ENCODE results near the gene EDC4. TPM values are rescaled to one million over a fixed set of nuclear protein-coding genes. Genes with fewer than 3 reads are reported as not detected.
A peak's percentile ranks its signal among the peaks of the same experiment; 100 is the strongest.

Gene EDC4
- total RNA-seq, 1 experiment from 2014 or later, result 85.8 TPM

DNA sequence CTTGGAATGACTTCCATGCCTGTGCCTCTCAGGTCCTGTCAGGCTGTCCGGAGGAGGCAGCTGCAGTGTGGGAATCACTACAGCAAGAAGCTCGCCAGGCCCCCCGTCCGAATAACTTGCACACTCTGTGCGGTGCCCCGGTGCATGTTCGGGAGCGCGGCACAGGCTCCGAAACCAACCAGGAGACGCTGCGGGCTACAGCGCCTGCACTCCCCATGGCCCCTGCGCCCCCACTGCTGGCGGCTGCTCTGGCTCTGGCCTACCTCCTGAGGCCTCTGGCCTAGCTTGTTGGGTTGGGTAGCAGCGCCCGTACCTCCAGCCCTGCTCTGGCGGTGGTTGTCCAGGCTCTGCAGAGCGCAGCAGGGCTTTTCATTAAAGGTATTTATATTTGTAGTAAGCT is 13.1 kb downstream of the EDC4 start:
- no peak overlapping the region for H3K4me3 Mint-ChIP-seq (ENCODE audit: low read depth, unreplicated experiment)
- BruUV-seq (replicated peaks), result no TSS peak
- no peaks in the 10 kb centered on the region for H3K27me3 Mint-ChIP-seq (ENCODE audit: unreplicated experiment)
- no peak overlapping the region for H3K27ac Mint-ChIP-seq (ENCODE audit: unreplicated experiment)
- peaks cover 10% of the 10 kb centered on the region for H3K4me1 Mint-ChIP-seq (ENCODE audit: low read depth, unreplicated experiment)
- peaks cover 33% of the 10 kb centered on the region for H3K36me3 Mint-ChIP-seq (ENCODE audit: insufficient read depth, unreplicated experiment)
- CTCF ChIA-PET, result interaction anchor here (0.6 to 0.8 kb wide), 2 partner anchors 66 to 1171 kb away, joined by 4 read pairs; no protein-coding TSS in a partner anchor
- TF ChIP-seq, protein P1, sequence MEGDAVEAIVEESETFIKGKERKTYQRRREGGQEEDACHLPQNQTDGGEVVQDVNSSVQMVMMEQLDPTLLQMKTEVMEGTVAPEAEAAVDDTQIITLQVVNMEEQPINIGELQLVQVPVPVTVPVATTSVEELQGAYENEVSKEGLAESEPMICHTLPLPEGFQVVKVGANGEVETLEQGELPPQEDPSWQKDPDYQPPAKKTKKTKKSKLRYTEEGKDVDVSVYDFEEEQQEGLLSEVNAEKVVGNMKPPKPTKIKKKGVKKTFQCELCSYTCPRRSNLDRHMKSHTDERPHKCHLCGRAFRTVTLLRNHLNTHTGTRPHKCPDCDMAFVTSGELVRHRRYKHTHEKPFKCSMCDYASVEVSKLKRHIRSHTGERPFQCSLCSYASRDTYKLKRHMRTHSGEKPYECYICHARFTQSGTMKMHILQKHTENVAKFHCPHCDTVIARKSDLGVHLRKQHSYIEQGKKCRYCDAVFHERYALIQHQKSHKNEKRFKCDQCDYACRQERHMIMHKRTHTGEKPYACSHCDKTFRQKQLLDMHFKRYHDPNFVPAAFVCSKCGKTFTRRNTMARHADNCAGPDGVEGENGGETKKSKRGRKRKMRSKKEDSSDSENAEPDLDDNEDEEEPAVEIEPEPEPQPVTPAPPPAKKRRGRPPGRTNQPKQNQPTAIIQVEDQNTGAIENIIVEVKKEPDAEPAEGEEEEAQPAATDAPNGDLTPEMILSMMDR (IDR thresholded peaks at IDR 0.05; ENCODE audit: unreplicated experiment), result no peak
- no peaks in the 10 kb centered on the region for H3K9me3 Mint-ChIP-seq (ENCODE audit: low read depth, unreplicated experiment)
- intact Hi-C loops (cut with micrococcal nuclease; ENCODE audit: unreplicated experiment), result no loop called here
- DNase-seq, result no peak

DNA sequence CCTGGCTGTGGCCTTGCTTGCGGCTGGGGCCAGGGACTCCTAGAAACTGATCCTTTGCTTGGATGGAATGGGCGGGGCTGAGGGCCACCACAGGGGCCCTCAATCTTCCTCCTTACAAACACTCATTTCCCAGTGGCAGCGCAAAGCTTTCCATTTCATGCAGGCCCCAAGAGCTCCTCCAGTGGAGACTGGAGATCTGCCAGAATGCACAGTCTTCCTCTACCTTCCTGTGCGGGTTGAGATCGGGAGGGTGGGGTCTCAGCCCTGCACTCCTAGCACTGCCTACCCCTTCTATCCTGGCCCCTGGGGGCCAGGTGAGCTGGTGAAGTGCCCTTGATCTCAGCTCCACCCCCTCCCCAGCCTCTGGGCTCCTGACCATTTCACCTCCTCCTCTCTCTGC is 13.5 kb downstream of the EDC4 start:
- TF ChIP-seq, protein P1 (IDR thresholded peaks at IDR 0.05; ENCODE audit: unreplicated experiment), result no peak
- DNase-seq, result no peak
- no TSS peak for BruUV-seq (replicated peaks)
- H3K27me3 Mint-ChIP-seq (ENCODE audit: unreplicated experiment), result no peaks in the 10 kb centered on the region
- intact Hi-C loops (cut with micrococcal nuclease; ENCODE audit: unreplicated experiment), result no loop called here
- H3K4me3 Mint-ChIP-seq (ENCODE audit: low read depth, unreplicated experiment), result no peak overlapping the region
- CTCF ChIA-PET, result interaction anchor here (0.6 kb wide), 1 partner anchor 1170 kb away, joined by 4 read pairs; no protein-coding TSS in a partner anchor
- H3K9me3 Mint-ChIP-seq (ENCODE audit: low read depth, unreplicated experiment), result no peaks in the 10 kb centered on the region
- no peak overlapping the region for H3K27ac Mint-ChIP-seq (ENCODE audit: unreplicated experiment)
- peaks cover 29% of the 10 kb centered on the region for H3K36me3 Mint-ChIP-seq (ENCODE audit: insufficient read depth, unreplicated experiment)
- H3K4me1 Mint-ChIP-seq (ENCODE audit: low read depth, unreplicated experiment), result peaks cover 10% of the 10 kb centered on the region

DNA sequence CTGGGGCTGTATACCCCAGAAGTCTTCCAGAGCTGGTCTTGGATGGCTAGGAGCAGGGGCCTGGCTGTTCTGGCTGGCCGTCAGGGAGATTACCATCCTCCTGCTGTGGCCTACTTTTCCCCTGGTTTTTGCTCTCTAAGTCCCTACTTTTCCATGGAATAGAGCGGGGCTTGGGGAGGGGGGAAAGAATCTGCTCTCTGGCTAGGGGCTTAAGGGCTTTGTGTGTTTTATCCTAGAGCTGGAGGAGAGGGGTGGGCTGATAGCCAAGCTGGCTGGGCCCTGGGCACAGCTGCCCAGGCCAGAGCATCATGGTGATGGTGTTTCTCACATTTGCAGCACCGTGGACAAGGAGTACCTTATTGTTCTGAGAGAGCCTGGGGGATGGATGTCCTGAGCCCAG is 15.5 kb downstream of the EDC4 start:
- H3K9me3 Mint-ChIP-seq (ENCODE audit: low read depth, unreplicated experiment), result no peaks in the 10 kb centered on the region
- CTCF ChIA-PET, result no interaction called here
- H3K27me3 Mint-ChIP-seq (ENCODE audit: unreplicated experiment), result no peaks in the 10 kb centered on the region
- no peak overlapping the region for H3K4me3 Mint-ChIP-seq (ENCODE audit: low read depth, unreplicated experiment)
- H3K36me3 Mint-ChIP-seq (ENCODE audit: insufficient read depth, unreplicated experiment), result peaks cover 23% of the 10 kb centered on the region
- peaks cover 3% of the 10 kb centered on the region for H3K4me1 Mint-ChIP-seq (ENCODE audit: low read depth, unreplicated experiment)
- TF ChIP-seq, protein P1 (IDR thresholded peaks at IDR 0.05; ENCODE audit: unreplicated experiment), result no peak
- no peak overlapping the region for H3K27ac Mint-ChIP-seq (ENCODE audit: unreplicated experiment)
- no peak for DNase-seq
- BruUV-seq (replicated peaks), result no TSS peak
- intact Hi-C loops (cut with micrococcal nuclease; ENCODE audit: unreplicated experiment), result no loop called here

DNA sequence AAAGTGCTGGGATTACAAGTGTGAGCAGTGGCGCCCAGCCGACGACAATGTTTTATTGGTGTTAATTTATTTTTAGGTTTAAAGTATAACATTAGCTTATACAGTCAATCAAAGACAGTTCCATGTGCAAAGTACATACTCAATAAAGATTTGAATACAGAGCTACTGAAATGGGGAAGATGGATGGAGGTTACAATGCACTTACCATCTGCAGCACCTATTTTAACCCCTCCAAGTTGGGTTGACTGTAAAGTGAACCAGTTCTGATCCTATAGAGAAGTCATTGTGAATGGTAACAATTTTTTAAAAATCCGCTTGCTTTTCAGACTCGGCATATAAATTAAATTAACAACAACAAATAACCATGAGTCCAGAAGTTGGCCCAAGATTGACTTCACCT is 19.5 kb downstream of the EDC4 start:
- CTCF ChIA-PET, result interaction anchor here (0.7 to 2.0 kb wide), 3 partner anchors 8 to 209 kb away, joined by 3 to 5 read pairs (median 4); partner anchors contain the start of gene PSMB10
- Mint-ChIP-seq H3K4me1 (ENCODE audit: low read depth, unreplicated experiment) (peaks cover 10% of the 10 kb centered on the region), H3K36me3 (ENCODE audit: insufficient read depth, unreplicated experiment) (peaks cover 27% of the 10 kb centered on the region), H3K9me3 (ENCODE audit: low read depth, unreplicated experiment) (no peaks in the 10 kb centered on the region), H3K4me3 (ENCODE audit: low read depth, unreplicated experiment) (peak overlapping the region; percentile 99), H3K27me3 (ENCODE audit: unreplicated experiment) (no peaks in the 10 kb centered on the region), H3K27ac (ENCODE audit: unreplicated experiment) (peak overlapping the region; percentile 95)
- TF ChIP-seq, protein P1 (IDR thresholded peaks at IDR 0.05; ENCODE audit: unreplicated experiment), result no peak
- BruUV-seq (replicated peaks), result TSS peak; percentile 94
- intact Hi-C loops (cut with micrococcal nuclease; ENCODE audit: unreplicated experiment), result no loop called here
- no peak for DNase-seq

Data from Calu3 (cell line).